ENCODE measurements around the gene CAPZB.

DNA sequence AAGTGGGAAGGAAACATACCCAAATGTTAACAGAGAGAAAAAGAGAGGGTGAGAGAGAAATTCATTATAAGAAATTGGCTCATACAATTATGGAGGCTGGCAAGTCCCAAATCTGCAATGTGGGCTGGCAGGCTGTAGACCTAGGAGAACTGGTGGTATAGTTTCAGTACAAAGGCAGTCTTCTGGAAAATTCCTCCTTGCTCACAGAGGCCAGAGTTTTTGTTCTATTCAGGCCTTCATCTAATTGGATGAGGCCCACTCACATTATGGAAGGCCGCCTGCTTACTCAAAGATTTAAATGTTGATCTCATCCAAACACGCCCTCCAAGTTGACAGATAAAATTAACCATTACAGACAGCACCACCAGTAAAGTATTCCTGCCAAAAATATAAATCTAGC is 36.1 kb upstream of the CAPZB start:
- TF ChIP-seq, protein P1, sequence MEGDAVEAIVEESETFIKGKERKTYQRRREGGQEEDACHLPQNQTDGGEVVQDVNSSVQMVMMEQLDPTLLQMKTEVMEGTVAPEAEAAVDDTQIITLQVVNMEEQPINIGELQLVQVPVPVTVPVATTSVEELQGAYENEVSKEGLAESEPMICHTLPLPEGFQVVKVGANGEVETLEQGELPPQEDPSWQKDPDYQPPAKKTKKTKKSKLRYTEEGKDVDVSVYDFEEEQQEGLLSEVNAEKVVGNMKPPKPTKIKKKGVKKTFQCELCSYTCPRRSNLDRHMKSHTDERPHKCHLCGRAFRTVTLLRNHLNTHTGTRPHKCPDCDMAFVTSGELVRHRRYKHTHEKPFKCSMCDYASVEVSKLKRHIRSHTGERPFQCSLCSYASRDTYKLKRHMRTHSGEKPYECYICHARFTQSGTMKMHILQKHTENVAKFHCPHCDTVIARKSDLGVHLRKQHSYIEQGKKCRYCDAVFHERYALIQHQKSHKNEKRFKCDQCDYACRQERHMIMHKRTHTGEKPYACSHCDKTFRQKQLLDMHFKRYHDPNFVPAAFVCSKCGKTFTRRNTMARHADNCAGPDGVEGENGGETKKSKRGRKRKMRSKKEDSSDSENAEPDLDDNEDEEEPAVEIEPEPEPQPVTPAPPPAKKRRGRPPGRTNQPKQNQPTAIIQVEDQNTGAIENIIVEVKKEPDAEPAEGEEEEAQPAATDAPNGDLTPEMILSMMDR (IDR thresholded peaks at IDR 0.05), result no peak
- no peak for TF ChIP-seq USF2 (IDR thresholded peaks at IDR 0.05; ENCODE audit: borderline replicate concordance, low read depth, low read length)
- TF ChIP-seq TEAD4 (IDR thresholded peaks at IDR 0.05; ENCODE audit: borderline replicate concordance, insufficient read depth), result no peak
- TF ChIP-seq TAF1 (IDR thresholded peaks at IDR 0.05; ENCODE audit: borderline replicate concordance, low read depth, low read length), result no peak
- TF ChIP-seq RAD21 (IDR thresholded peaks at IDR 0.05; ENCODE audit: low read length), result no peak
- TF ChIP-seq RFX5 (IDR thresholded peaks at IDR 0.05; ENCODE audit: low read length), result no peak
- no peak for TF ChIP-seq POLR2AphosphoS5 (IDR thresholded peaks at IDR 0.05; ENCODE audit: low read depth, low read length)

All from SK-N-SH (cell line).